A549 treated with CORT108297 at 1 μM for 4 hours (cell line): ENCODE measurements around the gene RUNDC3A. TPM values are rescaled to one million over a fixed set of nuclear protein-coding genes. Genes with fewer than 3 reads are reported as not detected.

Source experiments
- total RNA-seq: library from RNA; stranded (reverse); fragments of 200-300 nt; extraction: Qiagen RNA extraction; gene quantifications from 5 replicates; pipeline ENCODE4 v1.2.3, GENCODE V29; 2022

The RUNDC3A gene
- 0.55 to 1.3 TPM (median 0.57 TPM) in 5 replicates for total RNA-seq

GRCh38 chr17:44308320-44308818, at the start of gene RUNDC3A:
RUNDC3A (plus strand) TSS chr17:44308601; CDS start chr17:44308833, 232 bp downstream.

DNA sequence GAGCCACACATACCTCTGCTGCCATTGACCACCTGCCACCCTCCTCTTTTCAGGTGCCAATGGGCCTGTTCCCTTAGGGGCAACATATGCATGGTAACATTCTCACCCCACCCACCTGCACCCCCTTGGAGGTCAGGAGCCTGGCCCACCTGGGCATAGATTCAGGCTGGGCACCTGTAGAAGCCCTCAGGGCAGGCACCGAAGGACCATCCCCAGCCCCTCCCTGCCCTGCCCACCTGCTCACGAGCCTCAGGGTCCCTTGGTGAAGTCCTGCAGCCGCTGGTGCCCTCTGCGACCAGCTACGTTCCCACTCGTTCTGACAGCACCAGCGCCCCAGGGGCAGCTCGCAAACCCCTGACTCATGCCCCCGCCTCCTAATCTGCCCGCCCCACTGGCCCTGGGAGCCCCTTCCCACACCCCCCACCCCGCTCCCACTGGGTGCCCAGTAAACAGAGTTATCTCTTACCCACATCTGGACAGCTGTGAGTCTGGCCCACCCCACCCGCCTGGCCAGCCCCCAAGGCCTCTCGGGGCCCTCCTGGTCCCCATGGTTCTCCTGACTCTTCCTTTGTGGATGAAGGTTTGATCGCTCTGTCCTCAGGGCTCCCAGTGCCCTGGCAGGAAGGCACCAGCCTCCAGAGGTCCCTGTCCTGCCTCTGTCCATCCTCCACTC, 40.4 kb upstream of the RUNDC3A start, which contains the start of gene SLC4A1:
SLC4A1 (minus strand) TSS at position 318 of the 673 bp plus-strand sequence. CDS start 5,269 bp downstream, outside the sequence.

GRCh38 chr17:44324571-44325275, 16.3 kb downstream of the RUNDC3A start, which contains the start of gene SLC25A39:
SLC25A39 (minus strand) TSS chr17:44324823; CDS start chr17:44323562, 1,261 bp downstream.

GRCh38 chr17:44344939-44345453, 36.6 kb downstream of the RUNDC3A start, which contains the start of gene GRN:
GRN (plus strand) TSS chr17:44345302; CDS start chr17:44349165, 3,863 bp downstream.

DNA sequence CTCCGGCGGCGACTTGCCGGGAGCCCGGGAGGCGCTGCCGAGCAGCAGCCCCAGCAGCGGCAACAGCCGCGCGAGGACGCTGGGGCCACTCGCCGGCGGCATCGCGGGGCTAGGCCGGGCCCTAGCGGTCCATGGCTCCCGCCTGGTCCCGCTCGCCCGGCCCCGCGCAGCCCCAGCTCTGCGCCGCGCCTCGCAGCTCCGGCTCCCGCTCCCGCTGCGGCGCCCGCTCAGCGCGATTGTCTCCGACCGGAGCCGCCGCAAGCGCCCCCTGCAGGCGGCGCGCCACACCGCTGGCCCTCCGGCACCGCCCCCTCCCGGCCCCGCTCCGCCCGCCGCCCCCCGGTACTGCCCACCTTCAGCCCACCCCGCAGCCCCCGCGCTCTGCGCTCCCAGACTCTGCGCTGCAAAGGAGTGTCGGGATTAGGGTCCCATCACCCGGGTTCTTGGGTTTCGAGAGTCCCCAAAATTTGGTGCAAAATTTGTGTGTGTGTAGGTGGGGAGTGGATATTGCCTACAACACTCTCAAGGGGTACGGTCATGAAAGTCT, 55.3 kb downstream of the RUNDC3A start, which contains the start of gene FAM171A2:
FAM171A2 (minus strand) TSS at position 241 of the 547 bp plus-strand sequence; CDS start at position 102, 139 bp downstream.

Other genes starting within 250 kb of the RUNDC3A start
- gene LSM12, start 241.9 kb upstream of the RUNDC3A start, total RNA-seq = 50.2 to 53.0 TPM (median 51.7 TPM) in 5 replicates
- gene G6PC3, start 237.9 kb upstream of the RUNDC3A start, total RNA-seq = 116 to 180 TPM (median 171 TPM) in 5 replicates
- 13.6 to 17.2 TPM (median 15.6 TPM) in 5 replicates for gene HDAC5, start 185.0 kb upstream of the RUNDC3A start, total RNA-seq
- 8.9 to 10.6 TPM (median 9.4 TPM) in 5 replicates for gene HROB, start 166.7 kb upstream of the RUNDC3A start, total RNA-seq
- gene ASB16, start 137.9 kb upstream of the RUNDC3A start, total RNA-seq = 0.04 to 0.08 TPM (median 0.05 TPM) in 3 of 5 replicates, not detected in the others
- 36.3 to 46.3 TPM (median 45.0 TPM) in 5 replicates for gene TMUB2, start 121.6 kb upstream of the RUNDC3A start, total RNA-seq
- 51.9 to 71.6 TPM (median 67.8 TPM) in 5 replicates for gene ATXN7L3, start 108.7 kb upstream of the RUNDC3A start, total RNA-seq
- gene UBTF, start 88.9 kb upstream of the RUNDC3A start, total RNA-seq = 97.8 to 105 TPM (median 100 TPM) in 5 replicates
- 0.01 TPM in 1 of 5 replicates, not detected in the others for gene SLC4A1, start 40.5 kb upstream of the RUNDC3A start, total RNA-seq
- 144 to 215 TPM (median 212 TPM) in 5 replicates for gene SLC25A39, start 16.2 kb downstream of the RUNDC3A start, total RNA-seq
- 215 to 265 TPM (median 248 TPM) in 5 replicates for gene GRN, start 36.7 kb downstream of the RUNDC3A start, total RNA-seq
- gene FAM171A2, start 55.3 kb downstream of the RUNDC3A start, total RNA-seq = 2.5 to 5.2 TPM (median 4.2 TPM) in 5 replicates
- 0.78 to 1.9 TPM (median 1.6 TPM) in 5 replicates for gene ITGA2B, start 81.0 kb downstream of the RUNDC3A start, total RNA-seq
- gene GPATCH8, start 194.8 kb downstream of the RUNDC3A start, total RNA-seq = 17.1 to 22.9 TPM (median 21.7 TPM) in 5 replicates
- 28.5 to 50.4 TPM (median 43.5 TPM) in 5 replicates for gene FZD2, start 248.9 kb downstream of the RUNDC3A start, total RNA-seq